ENCODE data around the gene MICU2. TPM values are rescaled to one million over a fixed set of nuclear protein-coding genes. Genes with fewer than 3 reads are reported as not detected.
"Not testable (repeated sequence)": the region's sequence is repeated elsewhere in the genome, so short reads cannot be mapped to it uniquely, and the experiment has no call there.

MICU2 gene
- total RNA-seq, 1 experiment from 2014 or later: 24.2 TPM

- POLR2A ChIA-PET: no interaction called here
- intact Hi-C loops (cut with micrococcal nuclease; ENCODE audit: unreplicated experiment) (no loop called here), in situ Hi-C loops (cut with HindIII; ENCODE audit: low pct_unique_long_range_greater_than_20kb, low sequenced_read_pairs) (no loop called here)
- H3K36me3 ChIP-seq (ENCODE audit: control insufficient read depth, insufficient read depth, low read length): no peaks in the 10 kb centered on the region; the same call in 1 of the 2 replicates
- no peaks in the 10 kb centered on the region for H3K27me3 ChIP-seq (ENCODE audit: control insufficient read depth, insufficient read depth, low read length)
- no peak overlapping the region for H3K27ac ChIP-seq (ENCODE audit: low read length)
- ATAC-seq (no peak), DNase-seq (ENCODE audit: low read depth, low spot score) (no peak)
- CTCF ChIA-PET: interaction anchor here (0.6 to 0.7 kb wide), 2 partner anchors 62 to 1506 kb away, joined by 3 read pairs; no protein-coding TSS in a partner anchor
- no peaks in the 10 kb centered on the region for H3K9me3 ChIP-seq (ENCODE audit: control insufficient read depth, insufficient read depth, low read depth, low read length)
- TF ChIP-seq POLR2AphosphoS5 (IDR thresholded peaks at IDR 0.05; ENCODE audit: low read depth, low read length) (no peak), CTCF (IDR thresholded peaks at IDR 0.05) (peak; percentile 60)
- H3K4me3 ChIP-seq (ENCODE audit: low read depth in 2 of 2, low read length in 2 of 2): no peak overlapping the region
- no TSS peak for BruUV-seq (replicated peaks)
- H3K4me1 ChIP-seq (ENCODE audit: control insufficient read depth, insufficient read depth, low read length): no peaks in the 10 kb centered on the region
These were observed 46.0 kb downstream of the MICU2 start for GRCh38 chr13:21557995-21558394.

GRCh38 chr13:21556051-21556450, 47.9 kb downstream of the MICU2 start:
- Histone ChIP-seq H3K9me3 (ENCODE audit: control insufficient read depth, insufficient read depth, low read depth, low read length) (no peaks in the 10 kb centered on the region), H3K36me3 (ENCODE audit: control insufficient read depth, insufficient read depth, low read length) (no peaks in the 10 kb centered on the region), H3K27ac (ENCODE audit: low read length) (no peak overlapping the region), H3K4me3 (ENCODE audit: low read depth in 2 of 2, low read length in 2 of 2) (no peak overlapping the region), H3K4me1 (ENCODE audit: control insufficient read depth, insufficient read depth, low read length) (no peaks in the 10 kb centered on the region), H3K27me3 (ENCODE audit: control insufficient read depth, insufficient read depth, low read length) (no peaks in the 10 kb centered on the region)
- ChIA-PET POLR2A (no interaction called here), CTCF (no interaction called here)
- intact Hi-C loops (cut with micrococcal nuclease; ENCODE audit: unreplicated experiment): no loop called here
- BruUV-seq (replicated peaks): no TSS peak
- TF ChIP-seq REST (IDR thresholded peaks at IDR 0.05; ENCODE audit: insufficient read depth in 1 of 2, low read depth in 2 of 2, low read length in 1 of 2): no peak
- no peak for TF ChIP-seq POLR2AphosphoS5 (IDR thresholded peaks at IDR 0.05; ENCODE audit: low read depth, low read length)
- TF ChIP-seq TCF7L2 (IDR thresholded peaks at IDR 0.05; ENCODE audit: low read depth, low read length): no peak
- no peak for TF ChIP-seq CTCF (IDR thresholded peaks at IDR 0.05)
- no peak for TF ChIP-seq SIN3A (IDR thresholded peaks at IDR 0.05; ENCODE audit: borderline replicate concordance, insufficient read depth, low read depth, low read length)
- no peak for DNase-seq (ENCODE audit: low read depth, low spot score)
- ATAC-seq: no peak
- in situ Hi-C loops (cut with HindIII; ENCODE audit: low pct_unique_long_range_greater_than_20kb, low sequenced_read_pairs): no loop called here

- H3K9me3 ChIP-seq (ENCODE audit: control insufficient read depth, insufficient read depth, low read depth, low read length); in situ Hi-C loops (cut with HindIII; ENCODE audit: low pct_unique_long_range_greater_than_20kb, low sequenced_read_pairs); POLR2A ChIA-PET; H3K27ac ChIP-seq (ENCODE audit: low read length); intact Hi-C loops (cut with micrococcal nuclease; ENCODE audit: unreplicated experiment); ATAC-seq; H3K27me3 ChIP-seq (ENCODE audit: control insufficient read depth, insufficient read depth, low read length); H3K4me3 ChIP-seq (ENCODE audit: low read depth in 2 of 2, low read length in 2 of 2); BruUV-seq (replicated peaks); H3K36me3 ChIP-seq (ENCODE audit: control insufficient read depth, insufficient read depth, low read length); H3K4me1 ChIP-seq (ENCODE audit: control insufficient read depth, insufficient read depth, low read length); CTCF ChIA-PET; DNase-seq (ENCODE audit: low read depth, low spot score): not testable (repeated sequence)
These were observed 50.7 kb downstream of the MICU2 start for GRCh38 chr13:21553261-21553660.
